A549 (cell line): Measurements from ENCODE around the gene ELOVL5. TPM values are rescaled to one million over a fixed set of nuclear protein-coding genes. Genes with fewer than 3 reads are reported as not detected.

Experiments used
- ATAC-seq, 2 experiments: fragments of 200-7000 bp in 1 of 2; fragments of >200 bp in 1 of 2; cut with Nextera tagmentation in 1 of 2; cut with Tn5 transposase in 1 of 2; 3 replicates each; pipeline versions ENCODE4 v1.8.0 to v1.9.1; 2018 to 2020; ENCODE audit warnings: mild to moderate bottlenecking in 1 of 2, moderate library complexity in 1 of 2
- CTCF ChIA-PET: fragments of 300-600 bp; sonication (Branson Sonifier 250); formaldehyde crosslinking; extraction: SDS; loops from one replicate; lab custom pipeline; 2021; ENCODE audit warnings: antibody characterized with exemption, inconsistent platforms; lab: Yijun Ruan, JAX
- POLR2A ChIA-PET: fragments of 350-600 bp; formaldehyde crosslinking; extraction: SDS; loops from one replicate; lab custom pipeline; 2021; ENCODE audit warnings: antibody characterized with exemption, inconsistent platforms; lab: Yijun Ruan, JAX
- DNase-seq, 2 experiments: peaks; one replicate each; pipeline versions ENCODE4 v3.0.0 to v3.0.0-alpha.2; 2011 to 2016; ENCODE audit warnings: low read depth in 1 of 2, low spot score in 1 of 2
- FAIRE-seq: peaks from 2 replicates; lab custom pipeline; 2011; peaks lifted over from hg19 to GRCh38; lab: Jason Lieb, UNC
- H3K27ac ChIP-seq, 2 experiments: fragments of >200 bp; sonication (Bioruptor Twin); formaldehyde crosslinking; 3 replicates each; pipeline ENCODE4 v1.5.1; 2016 to 2017
- H3K4me1 ChIP-seq: fragments of >200 bp; sonication (Bioruptor Twin); formaldehyde crosslinking; 3 replicates; pipeline ENCODE4 v1.6.1; 2016
- H3K4me2 ChIP-seq: fragments of >200 bp; sonication (Bioruptor Twin); formaldehyde crosslinking; 3 replicates; pipeline ENCODE4 v1.6.1; 2016
- H3K4me3 ChIP-seq: fragments of >200 bp; sonication (Bioruptor Twin); formaldehyde crosslinking; 3 replicates; pipeline ENCODE4 v1.5.1; 2016
- H3K9me3 ChIP-seq: fragments of >200 bp; sonication (Bioruptor Twin); formaldehyde crosslinking; 3 replicates; pipeline ENCODE4 v1.6.1; 2016
- CBX8 ChIP-seq: fragments of 200-600 bp; sonication (generic); IDR thresholded peaks from 2 replicates; pipeline ENCODE4 v1.6.1; 2016
- CEBPB ChIP-seq, 2 experiments: fragments of >200 bp in 1 of 2; sonication (Bioruptor Twin) in 1 of 2; formaldehyde crosslinking in 1 of 2; IDR thresholded peaks; 2 replicates each; pipeline ENCODE4 v1.6.1; 2012 to 2016
- CHD2 ChIP-seq: fragments of 150-350 bp; IDR thresholded peaks from 2 replicates; pipeline ENCODE4 v1.6.1; 2014; ENCODE audit warnings: low read length; ENCODE audit not compliant: partially characterized antibody
- CTCF ChIP-seq: fragments of >200 bp; sonication (Bioruptor Twin); formaldehyde crosslinking; IDR thresholded peaks from 3 replicates; pipeline ENCODE4 v1.5.1; 2016
- EHF ChIP-seq: fragments of 250-450 bp; sonication (Bioruptor Pico); IDR thresholded peaks from 2 replicates; pipeline ENCODE4 v1.5.0; 2020; ENCODE audit warnings: mild to moderate bottlenecking
- ELK1 ChIP-seq: fragments of 150-350 bp; IDR thresholded peaks from 2 replicates; pipeline ENCODE4 v1.6.1; 2014; ENCODE audit warnings: low read depth, mild to moderate bottlenecking, low read length
- EP300 ChIP-seq, 2 experiments: fragments of >200 bp; sonication (Bioruptor Twin); formaldehyde crosslinking; IDR thresholded peaks; 2 replicates in 1 of 2; 3 replicates in 1 of 2; pipeline ENCODE4 v1.6.1; 2016 to 2017
- FOSB ChIP-seq: fragments of 250-450 bp; sonication (Bioruptor Pico); IDR thresholded peaks from 2 replicates; pipeline ENCODE4 v1.5.0; 2020; ENCODE audit warnings: mild to moderate bottlenecking, moderate library complexity
- FOSL2 ChIP-seq, 2 experiments: fragments of 450-650 bp in 1 of 2; fragments of >200 bp in 1 of 2; sonication (Bioruptor Twin) in 1 of 2; formaldehyde crosslinking; IDR thresholded peaks; 2 replicates each; pipeline versions ENCODE4 v1.5.0 to v1.6.1; 2016 to 2020; ENCODE audit warnings: mild to moderate bottlenecking in 1 of 2, moderate library complexity in 1 of 2
- FOXS1 ChIP-seq: fragments of 250-450 bp; sonication (Bioruptor Pico); IDR thresholded peaks from 2 replicates; pipeline ENCODE4 v1.5.0; 2020; ENCODE audit warnings: mild to moderate bottlenecking, moderate library complexity
- HDAC2 ChIP-seq: fragments of 200-600 bp; sonication (generic); IDR thresholded peaks from 2 replicates; pipeline ENCODE4 v1.6.1; 2016
- HMGXB4 ChIP-seq: fragments of 250-450 bp; sonication (Bioruptor Pico); IDR thresholded peaks from 2 replicates; pipeline ENCODE4 v1.5.0; 2021; ENCODE audit warnings: mild to moderate bottlenecking, moderate library complexity, borderline replicate concordance
- HOXB5 ChIP-seq: fragments of 250-450 bp; sonication (Bioruptor Pico); IDR thresholded peaks from 2 replicates; pipeline ENCODE4 v1.5.0; 2020; ENCODE audit warnings: mild to moderate bottlenecking, moderate library complexity
- JUN ChIP-seq, 2 experiments: fragments of >200 bp; sonication (Bioruptor Twin); formaldehyde crosslinking; IDR thresholded peaks; 2 replicates in 1 of 2; 3 replicates in 1 of 2; pipeline ENCODE4 v1.6.1; 2016 to 2017
- KDM1A ChIP-seq: fragments of 200-600 bp; sonication (generic); IDR thresholded peaks from 2 replicates; pipeline ENCODE4 v1.6.1; 2016; ENCODE audit warnings: low read depth, mild to moderate bottlenecking
- PBX3 ChIP-seq: IDR thresholded peaks from 2 replicates; pipeline ENCODE4 v1.6.1; 2012
- POLR2A ChIP-seq: IDR thresholded peaks from 2 replicates; pipeline ENCODE4 v1.6.1; 2012; ENCODE audit warnings: mild to moderate bottlenecking, low read length
- POLR2AphosphoS2 ChIP-seq: conservative IDR thresholded peaks from 2 replicates; pipeline ENCODE4 v1.6.1; 2012; ENCODE audit warnings: low read length, improper control_type of control experiment, inconsistent platforms
- RAD21 ChIP-seq, 2 experiments: fragments of >200 bp in 1 of 2; sonication (Bioruptor Twin) in 1 of 2; formaldehyde crosslinking in 1 of 2; IDR thresholded peaks in 1 of 2; conservative IDR thresholded peaks in 1 of 2; 2 replicates in 1 of 2; 3 replicates in 1 of 2; pipeline ENCODE4 v1.6.1; 2012 to 2018; ENCODE audit warnings: inconsistent platforms in 1 of 2
- SREBF2 ChIP-seq: fragments of 450-650 bp; IDR thresholded peaks from 2 replicates; pipeline ENCODE4 v1.6.1; 2014; ENCODE audit warnings: mild to moderate bottlenecking, moderate library complexity
- TFCP2L1 ChIP-seq: fragments of 250-450 bp; sonication (Bioruptor Pico); IDR thresholded peaks from 2 replicates; pipeline ENCODE4 v1.5.0; 2021; ENCODE audit warnings: mild to moderate bottlenecking
- USF2 ChIP-seq: fragments of 450-650 bp; IDR thresholded peaks from 2 replicates; pipeline ENCODE4 v1.6.1; 2014; ENCODE audit warnings: antibody characterized with exemption
- ZC3H11A ChIP-seq: fragments of 450-650 bp; IDR thresholded peaks from 2 replicates; pipeline ENCODE4 v1.6.1; 2014; ENCODE audit warnings: antibody characterized with exemption, mild to moderate bottlenecking
- ZFP36 ChIP-seq: fragments of 450-650 bp; IDR thresholded peaks from 2 replicates; pipeline ENCODE4 v1.6.1; 2014; ENCODE audit warnings: borderline replicate concordance; ENCODE audit not compliant: partially characterized antibody
- ZSCAN20 ChIP-seq: fragments of 250-450 bp; sonication (Bioruptor Pico); IDR thresholded peaks from 2 replicates; pipeline ENCODE4 v1.8.0; 2022; ENCODE audit warnings: mild to moderate bottlenecking, moderate library complexity
- WGBS: methylation state at CpG from one replicate; pipeline ENCODE4 v1.1.6; 2017; ENCODE audit errors: missing lambda C conversion rate; 5-methylcytosine and 5-hydroxymethylcytosine counted together
- polyA plus RNA-seq, 4 experiments: library from polyadenylated mRNA; depleted of rRNA in 3 of 4; stranded (reverse); fragments of >200 nt; fragmentation: RNase III in 1 of 4; extraction: RNeasy Plus Mini Kit Qiagen cat#74134 plus additional on column Dnase treatment in 1 of 4; gene quantifications; 2 replicates in 3 of 4; 3 replicates in 1 of 4; pipeline ENCODE4 v1.2.3, GENCODE V29; 2011 to 2017
- TF ChIP-seq, protein P1 (sequence below): fragments of >200 bp; sonication (Bioruptor Twin); formaldehyde crosslinking; IDR thresholded peaks from 2 replicates; pipeline ENCODE4 v1.6.1; 2016
- TF ChIP-seq, protein P2 (sequence below): IDR thresholded peaks from 2 replicates; pipeline ENCODE4 v1.6.1; 2012; ENCODE audit warnings: low read depth, borderline replicate concordance

The ELOVL5 gene
- polyA plus RNA-seq, 2 of the 4 experiments (the other 2 are of a cell fraction) = 90.9 to 95.4 TPM

GRCh38 chr6:53240761-53241160, 108.0 kb downstream of the ELOVL5 start:
- WGBS = 46% methylated on average over 2 of the region's 2 CpGs
- TF ChIP-seq HDAC2 (no peak), USF2 (no peak), HMGXB4 (CRISPR knock-in tag) (no peak), EP300 (IDR thresholded peaks at IDR 0.05) (no peak), SREBF2 (no peak), ZFP36 (no peak), CHD2 (no peak), EHF (CRISPR knock-in tag) (no peak), POLR2A (no peak), ZSCAN20 (CRISPR knock-in tag) (no peak), HOXB5 (CRISPR knock-in tag) (no peak), CTCF (no peak), KDM1A (no peak), CEBPB (IDR thresholded peaks at IDR 0.05) (no peak), FOSB (CRISPR knock-in tag) (no peak), TFCP2L1 (no peak), RAD21 (conservative IDR thresholded peaks at IDR 0.05 in 1 of 2, IDR thresholded peaks at IDR 0.05 in 1 of 2) (no peak), PBX3 (no peak), FOSL2 (IDR thresholded peaks at IDR 0.05) (no peak), FOSL2 (CRISPR knock-in tag; IDR thresholded peaks at IDR 0.05) (no peak)
- TF ChIP-seq, protein P1, sequence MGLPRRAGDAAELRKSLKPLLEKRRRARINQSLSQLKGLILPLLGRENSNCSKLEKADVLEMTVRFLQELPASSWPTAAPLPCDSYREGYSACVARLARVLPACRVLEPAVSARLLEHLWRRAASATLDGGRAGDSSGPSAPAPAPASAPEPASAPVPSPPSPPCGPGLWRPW = no peak

GRCh38 chr6:53240139-53240538, 108.6 kb downstream of the ELOVL5 start:
- CTCF ChIA-PET = no interaction called here
- DNase-seq = no peak
- no peaks in the 10 kb centered on the region for H3K9me3 ChIP-seq
- 93% methylated on average over 3 of the region's 3 CpGs for WGBS
- no peaks in the 10 kb centered on the region for H3K4me1 ChIP-seq
- ATAC-seq = no peak
- FAIRE-seq = no peak
- H3K4me3 ChIP-seq = no peak overlapping the region
- H3K27ac ChIP-seq = no peak overlapping the region
- POLR2A ChIA-PET = no interaction called here
- H3K4me2 ChIP-seq = no peak overlapping the region
- no peak for TF ChIP-seq ZC3H11A
- TF ChIP-seq, protein P2, sequence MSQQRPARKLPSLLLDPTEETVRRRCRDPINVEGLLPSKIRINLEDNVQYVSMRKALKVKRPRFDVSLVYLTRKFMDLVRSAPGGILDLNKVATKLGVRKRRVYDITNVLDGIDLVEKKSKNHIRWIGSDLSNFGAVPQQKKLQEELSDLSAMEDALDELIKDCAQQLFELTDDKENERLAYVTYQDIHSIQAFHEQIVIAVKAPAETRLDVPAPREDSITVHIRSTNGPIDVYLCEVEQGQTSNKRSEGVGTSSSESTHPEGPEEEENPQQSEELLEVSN = no peak
- no peak for TF ChIP-seq JUN (IDR thresholded peaks at IDR 0.05)
- no peak for TF ChIP-seq FOXS1
- TF ChIP-seq CBX8 = no peak
- no peak for TF ChIP-seq PBX3
- no peak for TF ChIP-seq CTCF
- TF ChIP-seq ELK1 = no peak
- no peak for TF ChIP-seq POLR2AphosphoS2
- TF ChIP-seq KDM1A = no peak

More at GRCh38 chr6:53240761-53241160, 108.0 kb downstream of the ELOVL5 start:
- H3K4me3 ChIP-seq = no peak overlapping the region
- ATAC-seq (no peak), DNase-seq (no peak), FAIRE-seq (no peak)
- H3K9me3 ChIP-seq = no peaks in the 10 kb centered on the region
- CTCF ChIA-PET = no interaction called here
- H3K4me1 ChIP-seq = no peaks in the 10 kb centered on the region
- no peak overlapping the region for H3K27ac ChIP-seq
- H3K4me2 ChIP-seq = no peak overlapping the region
- POLR2A ChIA-PET = no interaction called here
